Keratinocyte (primary cell): Measurements from ENCODE around the gene LARGE1. TPM values are rescaled to one million over a fixed set of nuclear protein-coding genes. Genes with fewer than 3 reads are reported as not detected.

ENCODE experiments used
- DNase-seq: peaks from one replicate; pipeline ENCODE4 v3.0.0-alpha.2; 2011; ENCODE audit warnings: low read depth, missing footprints, low spot score
- FAIRE-seq: peaks from 2 replicates; lab custom pipeline; 2011; peaks lifted over from hg19 to GRCh38; lab: Jason Lieb, UNC
- H2AFZ ChIP-seq: 2 replicates; pipeline ENCODE4 v1.6.0; 2012; ENCODE audit warnings: low read length, control low read depth, inconsistent platforms; ENCODE audit not compliant: control insufficient read depth
- H3K27ac ChIP-seq: 2 replicates; pipeline ENCODE4 v1.5.1; 2011; ENCODE audit warnings: low read length; ENCODE audit not compliant: control insufficient read depth, insufficient read depth
- H3K27me3 ChIP-seq: 3 replicates; pipeline ENCODE4 v1.6.0; 2011; ENCODE audit warnings: low read length; ENCODE audit not compliant: control insufficient read depth, insufficient read depth; ENCODE audit errors: extremely low read depth
- H3K36me3 ChIP-seq, 2 experiments: 2 replicates in 1 of 2; 3 replicates in 1 of 2; pipeline ENCODE4 v1.5.1; 2011; ENCODE audit warnings: low read length in 2 of 2, mild to moderate bottlenecking in 1 of 2; ENCODE audit not compliant: control insufficient read depth in 2 of 2, insufficient read depth in 2 of 2; ENCODE audit errors: extremely low read depth in 1 of 2
- H3K4me1 ChIP-seq: 3 replicates; pipeline ENCODE4 v1.5.1; 2011; ENCODE audit warnings: low read length; ENCODE audit not compliant: control insufficient read depth, insufficient read depth; ENCODE audit errors: extremely low read depth
- H3K4me2 ChIP-seq: 3 replicates; pipeline ENCODE4 v1.6.0; 2011; ENCODE audit warnings: low read depth, low read length; ENCODE audit not compliant: control insufficient read depth, insufficient read depth; ENCODE audit errors: extremely low read depth
- H3K4me3 ChIP-seq, 3 experiments: fragments of 200-600 bp in 1 of 3; sonication (generic) in 1 of 3; 2 replicates in 2 of 3; 3 replicates in 1 of 3; pipeline ENCODE4 v1.5.1; 2011 to 2016; ENCODE audit warnings: low read length in 3 of 3, mild to moderate bottlenecking in 3 of 3, control low read depth in 2 of 3, inconsistent platforms in 1 of 3, low read depth in 1 of 3, mixed read lengths in 1 of 3, mixed run types in 1 of 3, moderate library complexity in 1 of 3; ENCODE audit not compliant: control insufficient read depth in 2 of 3, insufficient read depth in 2 of 3; ENCODE audit errors: extremely low read depth in 1 of 3
- H3K79me2 ChIP-seq: 2 replicates; pipeline ENCODE4 v1.6.0; 2012; ENCODE audit warnings: low read length; ENCODE audit not compliant: control insufficient read depth, insufficient read depth
- H3K9ac ChIP-seq: 3 replicates; pipeline ENCODE4 v1.6.0; 2011; ENCODE audit warnings: low read length; ENCODE audit not compliant: control insufficient read depth, insufficient read depth; ENCODE audit errors: extremely low read depth
- H3K9me1 ChIP-seq: 3 replicates; pipeline ENCODE4 v1.6.0; 2011; ENCODE audit warnings: low read length; ENCODE audit not compliant: control insufficient read depth, insufficient read depth; ENCODE audit errors: extremely low read depth
- H3K9me3 ChIP-seq: 2 replicates; pipeline ENCODE4 v1.5.1; 2012; ENCODE audit warnings: low read depth, low read length; ENCODE audit not compliant: control insufficient read depth
- H4K20me1 ChIP-seq: 3 replicates; pipeline ENCODE4 v1.6.0; 2011; ENCODE audit warnings: low read length; ENCODE audit not compliant: control insufficient read depth, insufficient read depth; ENCODE audit errors: extremely low read depth
- EZH2 ChIP-seq: IDR thresholded peaks from one replicate; pipeline ENCODE4 v1.6.1; 2012; ENCODE audit warnings: inconsistent platforms, mild to moderate bottlenecking, low read length, moderate library complexity
- dilution Hi-C: fragments of 300-500 bp; cut with MboI; formaldehyde crosslinking; loops from one replicate; pipeline ENCODE4 v1.7.0; 2020; ENCODE audit warnings: low sequenced_read_pairs; ENCODE audit not compliant: extremely low pct_ligation_motif_present
- polyA plus RNA-seq, 5 experiments: library from polyadenylated mRNA; depleted of rRNA in 3 of 5; stranded (reverse) in 3 of 5; stranded (forward) in 1 of 5; unstranded in 1 of 5; fragments of >200 nt; gene quantifications; 1 replicate in 1 of 5; 2 replicates in 3 of 5; 3 replicates in 1 of 5; pipeline versions ENCODE4 v1.2.1 to v1.2.3, GENCODE V29; 2011 to 2012; ENCODE audit warnings: missing spikeins in 2 of 5, low read depth in 1 of 5, low replicate concordance in 1 of 5
- TF ChIP-seq, protein P1 (sequence below), 3 experiments: IDR thresholded peaks in 1 of 3; conservative IDR thresholded peaks in 1 of 3; optimal IDR thresholded peaks in 1 of 3; 2 replicates in 2 of 3; 3 replicates in 1 of 3; pipeline versions ENCODE3 to v1.5.1; 2011; ENCODE audit warnings: low read length in 3 of 3, mild to moderate bottlenecking in 3 of 3, moderate library complexity in 2 of 3, control low read depth in 1 of 3, inconsistent platforms in 1 of 3; ENCODE audit not compliant: insufficient read depth in 2 of 3; ENCODE audit errors: extremely low read depth in 1 of 3

LARGE1 gene
- polyA plus RNA-seq, 1 donor (not counting 4 experiments of a cell fraction or from before 2014, with no cell fraction given): 4.5 TPM

- no peak for FAIRE-seq
- DNase-seq: no peak
- peaks cover 8% of the 10 kb centered on the region for H3K4me1 ChIP-seq
- H4K20me1 ChIP-seq: no peaks in the 10 kb centered on the region
- H3K4me2 ChIP-seq: peak overlapping the region; percentile 57
- no peak overlapping the region for H3K9ac ChIP-seq
- H3K27ac ChIP-seq: no peak overlapping the region
- no peaks in the 10 kb centered on the region for H3K27me3 ChIP-seq
- TF ChIP-seq EZH2: no peak
- TF ChIP-seq, protein P1, sequence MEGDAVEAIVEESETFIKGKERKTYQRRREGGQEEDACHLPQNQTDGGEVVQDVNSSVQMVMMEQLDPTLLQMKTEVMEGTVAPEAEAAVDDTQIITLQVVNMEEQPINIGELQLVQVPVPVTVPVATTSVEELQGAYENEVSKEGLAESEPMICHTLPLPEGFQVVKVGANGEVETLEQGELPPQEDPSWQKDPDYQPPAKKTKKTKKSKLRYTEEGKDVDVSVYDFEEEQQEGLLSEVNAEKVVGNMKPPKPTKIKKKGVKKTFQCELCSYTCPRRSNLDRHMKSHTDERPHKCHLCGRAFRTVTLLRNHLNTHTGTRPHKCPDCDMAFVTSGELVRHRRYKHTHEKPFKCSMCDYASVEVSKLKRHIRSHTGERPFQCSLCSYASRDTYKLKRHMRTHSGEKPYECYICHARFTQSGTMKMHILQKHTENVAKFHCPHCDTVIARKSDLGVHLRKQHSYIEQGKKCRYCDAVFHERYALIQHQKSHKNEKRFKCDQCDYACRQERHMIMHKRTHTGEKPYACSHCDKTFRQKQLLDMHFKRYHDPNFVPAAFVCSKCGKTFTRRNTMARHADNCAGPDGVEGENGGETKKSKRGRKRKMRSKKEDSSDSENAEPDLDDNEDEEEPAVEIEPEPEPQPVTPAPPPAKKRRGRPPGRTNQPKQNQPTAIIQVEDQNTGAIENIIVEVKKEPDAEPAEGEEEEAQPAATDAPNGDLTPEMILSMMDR (optimal IDR thresholded peaks at IDR 0.05 in 1 of 3, IDR thresholded peaks at IDR 0.05 in 1 of 3, conservative IDR thresholded peaks at IDR 0.05 in 1 of 3; ENCODE audit: extremely low read depth in 1 of 3, insufficient read depth in 2 of 3, low read length in 3 of 3): no peak
- peak overlapping the region in 1 of 3 experiments; percentile 8 for H3K4me3 ChIP-seq
- no peaks in the 10 kb centered on the region for H3K9me1 ChIP-seq
- no peak overlapping the region for H2AFZ ChIP-seq
- dilution Hi-C loops: no loop called here
- no peaks in the 10 kb centered on the region for H3K79me2 ChIP-seq
- H3K36me3 ChIP-seq: no peaks in the 10 kb centered on the region
- no peaks in the 10 kb centered on the region for H3K9me3 ChIP-seq
Observed at GRCh38 chr22:33350491-33350890, 569.8 kb downstream of the LARGE1 start.

DNA sequence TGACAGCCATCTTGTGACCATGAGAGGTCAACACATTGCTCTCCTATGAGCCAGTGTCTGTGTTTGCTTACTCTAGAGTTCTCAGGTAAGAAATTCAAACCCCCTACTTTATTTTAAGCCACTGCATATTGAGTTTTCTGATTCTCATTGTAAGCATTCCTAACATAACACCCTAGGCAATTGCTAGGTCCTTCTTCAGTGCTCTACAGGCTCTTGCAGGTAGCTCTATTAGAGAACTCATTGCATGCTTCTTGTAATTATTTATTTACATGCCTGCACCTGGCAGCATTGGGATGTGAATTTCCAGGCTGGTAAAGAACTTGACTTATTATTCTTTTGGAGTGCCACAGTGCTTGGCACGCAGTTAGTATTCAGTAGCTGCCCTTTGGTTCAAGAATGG lies 573.3 kb downstream of the LARGE1 start:
- Histone ChIP-seq H3K4me2 (no peak overlapping the region), H3K9me1 (no peaks in the 10 kb centered on the region), H3K9me3 (no peaks in the 10 kb centered on the region), H3K79me2 (no peaks in the 10 kb centered on the region), H3K36me3 (no peaks in the 10 kb centered on the region), H4K20me1 (no peaks in the 10 kb centered on the region), H3K27ac (no peak overlapping the region), H2AFZ (no peak overlapping the region), H3K27me3 (no peaks in the 10 kb centered on the region), H3K4me1 (peaks cover 8% of the 10 kb centered on the region), H3K4me3 (no peak overlapping the region), H3K9ac (no peak overlapping the region)
- DNase-seq (no peak), FAIRE-seq (no peak)
- TF ChIP-seq EZH2: no peak
- TF ChIP-seq, protein P1 (optimal IDR thresholded peaks at IDR 0.05 in 1 of 3, IDR thresholded peaks at IDR 0.05 in 1 of 3, conservative IDR thresholded peaks at IDR 0.05 in 1 of 3; ENCODE audit: extremely low read depth in 1 of 3, insufficient read depth in 2 of 3, low read length in 3 of 3): no peak
- dilution Hi-C loops: no loop called here
